ENCODE results near the gene DIPK1B.

The DIPK1B gene

DNA sequence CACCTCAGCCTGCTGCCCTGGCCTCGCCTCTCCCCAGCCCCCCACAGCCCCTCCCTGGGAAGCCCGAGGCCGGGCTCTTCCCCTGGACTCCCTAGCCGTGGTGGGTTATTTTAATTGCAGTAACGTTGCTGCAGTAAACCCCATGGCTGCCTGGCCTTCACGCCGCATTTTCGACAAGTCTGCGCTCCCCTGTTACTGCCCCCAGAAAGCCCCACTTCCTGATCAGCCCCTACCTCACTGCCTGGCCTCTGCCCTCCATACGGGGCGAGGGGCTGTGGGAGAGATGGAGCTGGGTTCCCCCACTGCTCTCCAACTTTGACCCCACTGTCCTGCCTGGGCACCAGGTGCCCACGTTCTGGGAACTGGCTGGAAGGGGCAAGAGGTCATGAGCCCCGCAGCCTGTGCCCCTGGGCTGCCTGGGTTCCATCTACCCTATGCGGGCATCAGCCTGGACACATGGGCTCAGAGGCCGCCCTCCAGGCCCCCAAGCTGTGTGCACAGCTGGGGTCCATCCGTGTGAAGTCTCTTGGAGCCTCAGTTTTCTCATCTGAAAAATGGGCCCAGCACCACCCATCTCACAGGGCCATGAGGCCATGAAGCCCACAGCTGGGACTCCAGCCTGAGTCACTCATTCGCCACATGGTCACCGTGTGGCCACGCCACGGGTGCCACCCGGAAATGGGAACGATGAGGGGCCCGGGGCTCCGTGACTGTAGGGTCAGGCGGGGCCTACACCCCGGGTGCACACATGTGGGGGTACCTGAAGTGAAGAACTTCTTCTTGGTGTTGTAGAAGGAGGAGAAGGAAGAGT lies 38.2 kb upstream of the DIPK1B start:
- H3K27me3 ChIP-seq (replicated peaks; ENCODE audit: control insufficient read depth, insufficient read depth, low read length, poor library complexity, severe bottlenecking) = no peaks in the 10 kb centered on the region
- H3K36me3 ChIP-seq (ENCODE audit: control insufficient read depth, insufficient read depth, low read length) = peaks cover 7% of the 10 kb centered on the region
- no peak for DNase-seq
- no peak overlapping the region for H3K27ac ChIP-seq (ENCODE audit: insufficient read depth, low read length, poor library complexity, severe bottlenecking)
- H3K4me1 ChIP-seq (ENCODE audit: control insufficient read depth, insufficient read depth, low read length, poor library complexity, severe bottlenecking) = no peaks in the 10 kb centered on the region
- H3K9me3 ChIP-seq (ENCODE audit: control insufficient read depth, low read length) = no peaks in the 10 kb centered on the region
- H3K4me3 ChIP-seq (ENCODE audit: insufficient read depth, low read depth, low read length, poor library complexity, severe bottlenecking) = no peak overlapping the region

DNA sequence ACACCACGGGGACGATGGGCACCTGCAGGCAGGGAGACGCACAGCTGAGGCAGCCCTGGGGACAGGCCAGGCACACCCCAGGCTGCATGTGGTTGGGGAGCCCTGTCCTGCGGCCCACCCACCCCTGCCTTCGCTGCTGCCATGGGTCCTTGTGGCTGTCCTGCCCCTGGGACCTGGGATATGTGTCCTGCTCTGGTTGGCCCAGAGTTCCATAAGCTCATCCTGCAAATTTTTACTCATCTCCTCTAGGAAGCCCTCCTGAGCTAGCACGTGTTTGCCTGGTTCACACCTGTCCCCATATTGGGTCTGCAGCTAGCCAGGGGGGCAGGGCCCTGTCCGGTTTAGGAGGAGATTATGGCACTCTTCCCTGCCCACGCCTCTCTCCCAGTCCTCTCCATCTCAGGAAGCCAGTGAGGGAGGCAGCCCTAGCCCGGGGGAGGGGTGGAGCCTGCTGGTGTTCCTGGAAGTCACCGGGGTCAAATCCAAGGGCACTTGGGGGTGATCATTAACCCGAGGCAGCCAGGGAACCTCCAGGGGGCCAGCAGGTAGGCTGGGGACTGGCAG lies 37.5 kb upstream of the DIPK1B start:
- Histone ChIP-seq H3K4me3 (ENCODE audit: insufficient read depth, low read depth, low read length, poor library complexity, severe bottlenecking) (no peak overlapping the region), H3K4me1 (ENCODE audit: control insufficient read depth, insufficient read depth, low read length, poor library complexity, severe bottlenecking) (no peaks in the 10 kb centered on the region), H3K36me3 (ENCODE audit: control insufficient read depth, insufficient read depth, low read length) (peaks cover 7% of the 10 kb centered on the region), H3K27ac (ENCODE audit: insufficient read depth, low read length, poor library complexity, severe bottlenecking) (no peak overlapping the region), H3K9me3 (ENCODE audit: control insufficient read depth, low read length) (no peaks in the 10 kb centered on the region), H3K27me3 (replicated peaks; ENCODE audit: control insufficient read depth, insufficient read depth, low read length, poor library complexity, severe bottlenecking) (no peaks in the 10 kb centered on the region)
- DNase-seq = no peak

DNA sequence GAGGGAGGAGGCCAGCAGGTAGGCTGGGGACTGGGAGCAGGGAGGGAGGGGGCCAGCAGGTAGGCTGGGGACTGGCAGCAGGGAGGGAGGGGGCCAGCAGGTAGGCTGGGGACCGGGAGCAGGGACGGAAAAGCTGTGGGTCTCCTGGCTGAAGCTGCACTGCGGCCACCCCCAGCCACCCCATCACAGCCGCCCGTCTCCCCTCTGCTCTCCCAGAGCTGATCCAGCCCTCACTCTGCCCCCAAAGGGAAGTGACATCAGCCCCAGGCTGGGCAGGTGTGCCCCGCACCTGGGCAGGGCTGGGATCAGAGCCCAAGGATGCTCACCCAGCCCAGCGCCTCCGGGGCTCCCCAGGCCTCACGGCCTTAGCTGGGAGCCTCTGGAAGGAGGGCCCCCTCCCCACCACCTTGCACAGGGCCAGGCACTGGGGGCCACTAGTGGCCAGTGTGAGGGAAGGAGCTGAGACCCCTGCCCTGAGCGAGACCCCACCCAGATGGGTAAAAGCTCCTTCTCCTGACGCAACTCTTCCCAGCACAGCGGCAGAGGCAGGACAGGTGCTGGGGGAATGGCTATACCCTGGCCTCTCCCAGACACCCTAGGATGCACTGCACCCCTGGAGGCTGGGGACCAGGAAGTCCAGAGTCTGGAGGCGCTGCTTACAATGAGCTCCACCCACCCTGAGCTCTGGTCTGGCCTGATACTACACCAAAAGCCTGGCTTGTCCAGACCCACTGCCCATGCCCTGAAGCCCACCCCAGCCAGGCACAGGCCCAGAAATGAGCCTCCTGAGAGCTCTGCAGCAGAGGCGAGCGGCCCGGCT lies 36.7 kb upstream of the DIPK1B start:
- Histone ChIP-seq H3K36me3 (ENCODE audit: control insufficient read depth, insufficient read depth, low read length) (peaks cover 7% of the 10 kb centered on the region), H3K27ac (ENCODE audit: insufficient read depth, low read length, poor library complexity, severe bottlenecking) (no peak overlapping the region), H3K9me3 (ENCODE audit: control insufficient read depth, low read length) (no peaks in the 10 kb centered on the region), H3K4me1 (ENCODE audit: control insufficient read depth, insufficient read depth, low read length, poor library complexity, severe bottlenecking) (no peaks in the 10 kb centered on the region), H3K4me3 (ENCODE audit: insufficient read depth, low read depth, low read length, poor library complexity, severe bottlenecking) (no peak overlapping the region), H3K27me3 (replicated peaks; ENCODE audit: control insufficient read depth, insufficient read depth, low read length, poor library complexity, severe bottlenecking) (no peaks in the 10 kb centered on the region)
- no peak for DNase-seq

DNA sequence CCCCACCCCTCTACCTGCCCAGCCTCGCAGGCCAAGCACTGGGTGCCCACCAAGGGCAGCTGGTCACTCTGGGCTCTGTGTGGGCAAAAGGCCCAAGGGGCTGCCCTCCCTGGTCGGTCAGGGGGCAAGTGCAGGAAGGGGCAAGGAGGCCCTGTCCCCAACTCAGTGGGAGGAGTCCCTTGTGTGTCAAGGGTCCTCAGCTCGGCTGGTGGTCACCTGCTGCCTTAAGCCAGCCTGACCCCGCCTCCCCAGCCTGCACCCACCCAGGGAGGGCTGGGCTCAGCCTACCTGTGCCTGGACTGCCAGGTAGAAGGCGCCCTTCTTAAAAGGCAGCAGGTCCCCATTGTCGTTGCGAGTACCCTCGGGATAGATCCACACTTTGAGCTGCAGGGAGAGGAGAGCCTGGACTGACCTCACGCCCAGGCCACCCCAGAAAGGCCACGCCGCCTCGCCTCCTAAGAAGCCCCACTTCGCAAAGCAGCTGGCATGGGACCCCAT lies 36.0 kb upstream of the DIPK1B start:
- DNase-seq = no peak
- Histone ChIP-seq H3K27me3 (replicated peaks; ENCODE audit: control insufficient read depth, insufficient read depth, low read length, poor library complexity, severe bottlenecking) (no peaks in the 10 kb centered on the region), H3K9me3 (ENCODE audit: control insufficient read depth, low read length) (no peaks in the 10 kb centered on the region), H3K4me3 (ENCODE audit: insufficient read depth, low read depth, low read length, poor library complexity, severe bottlenecking) (no peak overlapping the region), H3K4me1 (ENCODE audit: control insufficient read depth, insufficient read depth, low read length, poor library complexity, severe bottlenecking) (no peaks in the 10 kb centered on the region), H3K36me3 (ENCODE audit: control insufficient read depth, insufficient read depth, low read length) (peaks cover 7% of the 10 kb centered on the region), H3K27ac (ENCODE audit: insufficient read depth, low read length, poor library complexity, severe bottlenecking) (no peak overlapping the region)

DNA sequence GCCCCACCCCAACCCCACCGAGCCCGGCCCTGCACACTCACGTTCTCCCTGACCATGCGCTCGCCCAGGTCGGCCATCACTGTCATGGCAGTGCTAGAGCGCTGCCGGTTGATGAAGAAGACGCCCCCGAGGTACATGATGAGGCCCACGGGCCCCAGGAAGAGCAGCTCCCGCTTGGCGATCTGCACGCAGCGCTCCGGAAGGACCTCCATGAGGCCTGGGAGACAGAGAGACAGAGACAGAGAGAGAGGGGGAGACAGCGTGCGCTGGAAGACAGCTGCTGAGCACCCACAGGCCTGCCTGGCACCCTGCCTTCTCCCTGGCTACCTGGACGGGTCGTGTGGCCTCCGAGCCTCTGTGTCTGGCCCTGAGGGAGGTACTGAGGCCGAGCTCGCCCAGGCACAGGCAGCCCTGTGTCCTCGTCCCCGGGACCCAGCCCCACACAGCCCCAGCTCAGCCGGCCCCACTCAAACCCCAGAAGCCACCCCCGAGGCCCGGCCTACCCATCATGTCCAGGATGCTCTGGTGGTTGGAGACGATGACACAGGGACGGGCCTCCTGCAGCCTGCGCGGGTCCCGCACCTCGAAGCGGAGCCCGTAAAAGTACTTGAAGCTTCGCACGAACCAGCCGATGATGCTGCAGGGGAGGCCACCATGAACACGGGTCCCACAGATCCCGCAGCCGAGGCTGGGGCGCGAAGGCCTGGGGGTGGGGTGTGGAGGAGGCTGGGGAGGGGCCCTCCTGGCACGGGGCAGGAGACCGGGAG lies 35.3 kb upstream of the DIPK1B start:
- H3K4me1 ChIP-seq (ENCODE audit: control insufficient read depth, insufficient read depth, low read length, poor library complexity, severe bottlenecking) = no peaks in the 10 kb centered on the region
- no peak overlapping the region for H3K4me3 ChIP-seq (ENCODE audit: insufficient read depth, low read depth, low read length, poor library complexity, severe bottlenecking)

DNA sequence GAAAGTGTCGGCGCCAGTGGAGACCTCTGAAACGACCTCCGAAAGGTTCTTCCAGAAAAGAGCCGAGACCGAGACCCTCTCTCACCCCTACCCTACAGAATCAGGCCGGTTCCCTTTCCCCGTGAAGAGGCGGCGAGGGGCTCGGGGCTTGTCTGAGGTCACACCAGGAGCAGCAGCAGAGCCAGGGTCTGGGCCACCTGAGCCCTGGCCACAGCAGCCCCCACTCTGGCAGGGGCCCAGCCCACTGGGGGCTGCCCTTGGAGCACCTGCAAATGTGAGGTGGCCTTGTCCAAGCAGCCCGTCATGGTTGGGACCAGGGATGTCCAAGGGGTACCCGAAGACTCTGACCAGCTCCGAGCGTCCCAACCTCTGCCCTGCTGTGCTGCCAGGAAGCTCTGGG lies 34.3 kb upstream of the DIPK1B start:
- Histone ChIP-seq H3K27ac (ENCODE audit: insufficient read depth, low read length, poor library complexity, severe bottlenecking) (no peak overlapping the region), H3K36me3 (ENCODE audit: control insufficient read depth, insufficient read depth, low read length) (peaks cover 7% of the 10 kb centered on the region)
- no peak for DNase-seq

More for the DNA sequence above, 35.3 kb upstream of the DIPK1B start:
- no peak overlapping the region for H3K27ac ChIP-seq (ENCODE audit: insufficient read depth, low read length, poor library complexity, severe bottlenecking)
- H3K27me3 ChIP-seq (replicated peaks; ENCODE audit: control insufficient read depth, insufficient read depth, low read length, poor library complexity, severe bottlenecking) = no peaks in the 10 kb centered on the region
- DNase-seq = no peak
- H3K36me3 ChIP-seq (ENCODE audit: control insufficient read depth, insufficient read depth, low read length) = peaks cover 7% of the 10 kb centered on the region
- no peaks in the 10 kb centered on the region for H3K9me3 ChIP-seq (ENCODE audit: control insufficient read depth, low read length)

DNA sequence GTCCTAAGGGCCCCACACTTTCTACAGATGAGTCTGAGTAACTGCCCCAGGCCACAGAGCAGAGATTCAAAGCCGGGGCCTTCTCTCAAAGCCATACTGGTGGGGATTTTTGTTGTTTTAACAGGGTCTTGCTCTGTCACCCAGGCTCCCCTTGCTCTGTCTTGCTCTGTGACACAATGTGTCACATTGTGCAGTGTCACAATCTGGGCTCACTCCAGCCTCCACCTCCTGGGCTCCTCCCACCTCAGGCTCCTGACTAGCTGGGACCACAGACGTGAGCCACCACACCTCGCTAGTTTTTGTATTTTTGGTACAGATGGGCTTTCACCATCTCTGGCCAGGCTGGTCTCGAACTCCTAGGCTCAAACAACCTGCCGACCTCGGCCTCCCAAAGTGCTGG lies 33.7 kb upstream of the DIPK1B start:
- Histone ChIP-seq H3K36me3 (ENCODE audit: control insufficient read depth, insufficient read depth, low read length) (peaks cover 7% of the 10 kb centered on the region), H3K27me3 (replicated peaks; ENCODE audit: control insufficient read depth, insufficient read depth, low read length, poor library complexity, severe bottlenecking) (no peaks in the 10 kb centered on the region), H3K4me1 (ENCODE audit: control insufficient read depth, insufficient read depth, low read length, poor library complexity, severe bottlenecking) (no peaks in the 10 kb centered on the region), H3K9me3 (ENCODE audit: control insufficient read depth, low read length) (no peaks in the 10 kb centered on the region), H3K27ac (ENCODE audit: insufficient read depth, low read length, poor library complexity, severe bottlenecking) (no peak overlapping the region), H3K4me3 (ENCODE audit: insufficient read depth, low read depth, low read length, poor library complexity, severe bottlenecking) (no peak overlapping the region)
- DNase-seq = no peak

More for the DNA sequence above, 34.3 kb upstream of the DIPK1B start:
- H3K9me3 ChIP-seq (ENCODE audit: control insufficient read depth, low read length) = no peaks in the 10 kb centered on the region
- H3K27me3 ChIP-seq (replicated peaks; ENCODE audit: control insufficient read depth, insufficient read depth, low read length, poor library complexity, severe bottlenecking) = no peaks in the 10 kb centered on the region
- H3K4me1 ChIP-seq (ENCODE audit: control insufficient read depth, insufficient read depth, low read length, poor library complexity, severe bottlenecking) = no peaks in the 10 kb centered on the region
- no peak overlapping the region for H3K4me3 ChIP-seq (ENCODE audit: insufficient read depth, low read depth, low read length, poor library complexity, severe bottlenecking)

DNA sequence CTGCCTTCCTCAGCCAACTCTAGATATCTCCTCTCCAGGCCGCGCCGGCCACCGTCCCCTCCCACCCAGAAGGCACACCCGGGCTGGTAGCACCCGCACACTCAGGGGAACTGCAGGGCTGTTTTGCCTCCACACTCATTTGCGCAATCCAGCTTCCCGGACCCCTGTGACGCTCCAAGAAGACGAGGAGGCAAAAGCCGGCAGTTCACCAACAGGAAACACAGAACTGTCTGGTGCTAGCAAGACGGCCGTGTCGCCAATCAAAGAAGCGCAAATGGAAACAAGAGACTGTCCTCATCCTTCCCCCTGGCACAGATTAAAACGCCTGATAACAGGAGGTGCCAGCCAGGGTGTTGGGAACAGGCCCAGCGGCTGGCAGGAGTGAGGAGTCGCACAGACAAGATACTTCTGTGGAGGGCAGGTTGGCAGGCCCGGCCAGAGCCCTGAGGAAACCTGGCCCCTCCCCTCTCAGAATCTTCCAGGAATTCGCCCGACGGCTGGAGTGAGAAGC lies 32.9 kb upstream of the DIPK1B start:
- Histone ChIP-seq H3K27me3 (replicated peaks; ENCODE audit: control insufficient read depth, insufficient read depth, low read length, poor library complexity, severe bottlenecking) (no peaks in the 10 kb centered on the region), H3K4me3 (ENCODE audit: insufficient read depth, low read depth, low read length, poor library complexity, severe bottlenecking) (no peak overlapping the region), H3K27ac (ENCODE audit: insufficient read depth, low read length, poor library complexity, severe bottlenecking) (no peak overlapping the region), H3K36me3 (ENCODE audit: control insufficient read depth, insufficient read depth, low read length) (peaks cover 7% of the 10 kb centered on the region), H3K9me3 (ENCODE audit: control insufficient read depth, low read length) (no peaks in the 10 kb centered on the region), H3K4me1 (ENCODE audit: control insufficient read depth, insufficient read depth, low read length, poor library complexity, severe bottlenecking) (no peaks in the 10 kb centered on the region)
- DNase-seq = no peak

DNA sequence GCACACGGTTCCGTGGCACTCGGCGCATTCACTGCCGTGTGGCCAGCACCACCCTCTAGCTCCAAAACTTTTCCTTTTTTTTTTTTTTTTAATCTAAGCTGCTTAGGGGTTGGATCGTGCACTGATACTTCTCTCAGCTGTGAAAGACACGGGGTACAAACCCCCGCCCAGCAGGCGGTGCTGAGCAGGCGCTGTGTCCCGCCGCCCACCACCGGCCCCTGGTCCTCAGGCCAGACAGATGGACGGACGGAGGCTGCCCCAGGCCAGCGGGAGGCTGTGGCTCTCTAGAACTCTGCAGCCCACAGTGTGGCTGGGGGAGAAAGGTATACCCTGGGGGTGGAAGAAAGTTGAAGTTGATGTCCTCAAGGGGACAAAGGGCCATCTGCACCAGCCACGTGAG lies 31.3 kb upstream of the DIPK1B start:
- DNase-seq = no peak
- Histone ChIP-seq H3K27ac (ENCODE audit: insufficient read depth, low read length, poor library complexity, severe bottlenecking) (no peak overlapping the region), H3K9me3 (ENCODE audit: control insufficient read depth, low read length) (no peaks in the 10 kb centered on the region), H3K4me3 (ENCODE audit: insufficient read depth, low read depth, low read length, poor library complexity, severe bottlenecking) (no peak overlapping the region), H3K36me3 (ENCODE audit: control insufficient read depth, insufficient read depth, low read length) (peaks cover 6% of the 10 kb centered on the region), H3K4me1 (ENCODE audit: control insufficient read depth, insufficient read depth, low read length, poor library complexity, severe bottlenecking) (peaks cover 3% of the 10 kb centered on the region), H3K27me3 (replicated peaks; ENCODE audit: control insufficient read depth, insufficient read depth, low read length, poor library complexity, severe bottlenecking) (no peaks in the 10 kb centered on the region)
